PC-3 (cell line): ENCODE data around the gene BAIAP2. TPM values are rescaled to one million over a fixed set of nuclear protein-coding genes. Genes with fewer than 3 reads are reported as not detected.
"Not testable (repeated sequence)": the region's sequence is repeated elsewhere in the genome, so short reads cannot be mapped to it uniquely, and the experiment has no call there.

ENCODE experiments used
- ATAC-seq: fragments of 200-7000 bp; cut with Tn5 transposase; 2 replicates; pipeline ENCODE4 v1.9.1; 2020; ENCODE audit warnings: mild to moderate bottlenecking, moderate library complexity
- BruUV-seq: library from RNA; stranded (reverse); fragments of 400-500 nt; replicated peaks from 2 replicates; lab custom pipeline; 2021; lab: Mats Ljungman, UMichigan
- CTCF ChIA-PET: fragments of 300-600 bp; sonication (Branson Sonifier 250); formaldehyde crosslinking; loops from one replicate; lab custom pipeline; 2022; ENCODE audit warnings: antibody characterized with exemption; lab: Charles Lee
- POLR2A ChIA-PET: fragments of 300-600 bp; sonication (Branson Sonifier 250); formaldehyde crosslinking; loops from one replicate; lab custom pipeline; 2022; ENCODE audit warnings: antibody characterized with exemption; ENCODE audit not compliant: unreplicated experiment; lab: Charles Lee
- DNase-seq: peaks from one replicate; pipeline ENCODE4 v3.0.0-alpha.2; 2015
- H2AFZ ChIP-seq: fragments of 300-600 bp; sonication (generic); 2 replicates; pipeline ENCODE4 v1.6.0; 2016; ENCODE audit warnings: antibody characterized with exemption, low read length
- H3F3A ChIP-seq: fragments of 300-600 bp; sonication (generic); one replicate; pipeline ENCODE4 v1.6.0; 2017; ENCODE audit warnings: antibody characterized with exemption, low read length, control low read depth, mild to moderate bottlenecking; ENCODE audit not compliant: unreplicated experiment
- H3K27ac ChIP-seq: fragments of 300-600 bp; sonication (generic); 2 replicates; pipeline ENCODE4 v1.5.1; 2016; ENCODE audit warnings: mild to moderate bottlenecking, low read length
- H3K27me3 ChIP-seq: fragments of 300-600 bp; sonication (generic); 2 replicates; pipeline ENCODE4 v1.6.1; 2016; ENCODE audit warnings: low read length, mixed read lengths
- H3K36me3 ChIP-seq: fragments of 300-600 bp; sonication (generic); 2 replicates; pipeline ENCODE4 v1.6.1; 2016; ENCODE audit warnings: low read depth, mixed run types, low read length, mixed read lengths
- H3K4me1 ChIP-seq: fragments of 300-600 bp; sonication (generic); 2 replicates; pipeline ENCODE4 v1.5.1; 2016; ENCODE audit warnings: low read length; ENCODE audit not compliant: insufficient read depth
- H3K4me2 ChIP-seq: fragments of 300-600 bp; sonication (generic); 2 replicates; pipeline ENCODE4 v1.6.0; 2016; ENCODE audit warnings: low read length
- H3K4me3 ChIP-seq: fragments of 300-600 bp; sonication (generic); 2 replicates; pipeline ENCODE4 v1.5.1; 2016; ENCODE audit warnings: mild to moderate bottlenecking, low read length, mixed read lengths
- H3K79me2 ChIP-seq: fragments of 300-600 bp; sonication (generic); 2 replicates; pipeline ENCODE4 v1.6.1; 2017; ENCODE audit warnings: low read length, mixed read lengths
- H3K9ac ChIP-seq: fragments of 300-600 bp; sonication (generic); 2 replicates; pipeline ENCODE4 v1.6.0; 2016; ENCODE audit warnings: mild to moderate bottlenecking, low read length
- H3K9me2 ChIP-seq: fragments of 300-600 bp; sonication (generic); replicated peaks from 2 replicates; pipeline ENCODE4 v1.6.1; 2016; ENCODE audit warnings: mixed run types, low read length, mixed read lengths
- H3K9me3 ChIP-seq: fragments of 300-600 bp; sonication (generic); 2 replicates; pipeline ENCODE4 v1.6.1; 2016; ENCODE audit warnings: low read length, mixed read lengths
- H4K20me1 ChIP-seq: fragments of 300-600 bp; sonication (generic); 2 replicates; pipeline ENCODE4 v1.6.1; 2016; ENCODE audit warnings: low read length, mixed read lengths
- EZH2 ChIP-seq: fragments of 300-600 bp; sonication (generic); IDR thresholded peaks from one replicate; pipeline ENCODE4 v1.6.1; 2017; ENCODE audit warnings: antibody characterized with exemption, mild to moderate bottlenecking, low read length; ENCODE audit not compliant: unreplicated experiment
- EZH2phosphoT487 ChIP-seq: fragments of 300-600 bp; sonication (generic); IDR thresholded peaks from 2 replicates; pipeline ENCODE4 v1.6.1; 2018; ENCODE audit warnings: mild to moderate bottlenecking, antibody characterized with exemption, low read length, borderline replicate concordance
- intact Hi-C: fragments of 100-400 bp; cut with micrococcal nuclease; formaldehyde crosslinking; loops from 2 replicates; pipeline ENCODE4 v1.9.0; 2023
- total RNA-seq: library from RNA; depleted of rRNA; stranded (reverse); fragments of >200 nt; gene quantifications from 2 replicates; pipeline ENCODE4 v1.2.3, GENCODE V29; 2014
- TF ChIP-seq, protein P1 (sequence below): fragments of 300-600 bp; sonication (generic); conservative IDR thresholded peaks from 2 replicates; pipeline ENCODE4 v1.5.1; 2017; ENCODE audit warnings: antibody characterized with exemption, low read depth, mild to moderate bottlenecking, low read length

BAIAP2 gene
- total RNA-seq, 1 experiment from 2014 or later = 56.9 TPM

DNA sequence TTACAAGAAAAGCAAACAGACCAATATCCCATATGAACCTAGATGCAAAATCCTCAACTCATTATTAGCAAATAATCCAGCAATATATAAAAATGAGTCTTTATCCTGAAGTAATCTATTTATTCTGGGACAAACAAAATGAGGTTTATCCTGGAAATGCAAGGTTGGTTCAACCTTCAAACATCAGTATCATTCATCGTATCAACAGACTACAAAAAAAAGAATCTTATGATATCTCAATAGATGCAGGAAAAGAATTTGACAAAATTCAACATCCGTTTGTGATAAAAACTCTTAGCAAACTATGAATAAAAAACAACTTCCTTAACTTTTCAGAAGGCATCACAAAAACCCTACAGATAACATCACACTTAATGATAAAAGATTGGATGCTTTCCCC is 18.4 kb upstream of the BAIAP2 start:
- H3F3A ChIP-seq = no peaks in the 10 kb centered on the region
- TF ChIP-seq EZH2 (no peak), EZH2phosphoT487 (no peak)
- TF ChIP-seq, protein P1, sequence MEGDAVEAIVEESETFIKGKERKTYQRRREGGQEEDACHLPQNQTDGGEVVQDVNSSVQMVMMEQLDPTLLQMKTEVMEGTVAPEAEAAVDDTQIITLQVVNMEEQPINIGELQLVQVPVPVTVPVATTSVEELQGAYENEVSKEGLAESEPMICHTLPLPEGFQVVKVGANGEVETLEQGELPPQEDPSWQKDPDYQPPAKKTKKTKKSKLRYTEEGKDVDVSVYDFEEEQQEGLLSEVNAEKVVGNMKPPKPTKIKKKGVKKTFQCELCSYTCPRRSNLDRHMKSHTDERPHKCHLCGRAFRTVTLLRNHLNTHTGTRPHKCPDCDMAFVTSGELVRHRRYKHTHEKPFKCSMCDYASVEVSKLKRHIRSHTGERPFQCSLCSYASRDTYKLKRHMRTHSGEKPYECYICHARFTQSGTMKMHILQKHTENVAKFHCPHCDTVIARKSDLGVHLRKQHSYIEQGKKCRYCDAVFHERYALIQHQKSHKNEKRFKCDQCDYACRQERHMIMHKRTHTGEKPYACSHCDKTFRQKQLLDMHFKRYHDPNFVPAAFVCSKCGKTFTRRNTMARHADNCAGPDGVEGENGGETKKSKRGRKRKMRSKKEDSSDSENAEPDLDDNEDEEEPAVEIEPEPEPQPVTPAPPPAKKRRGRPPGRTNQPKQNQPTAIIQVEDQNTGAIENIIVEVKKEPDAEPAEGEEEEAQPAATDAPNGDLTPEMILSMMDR = no peak
- H3K9me3 ChIP-seq = 0 out of 2 replicates have a peak, but pooled peaks cover 7% of the 10 kb centered on the region
- no peaks in the 10 kb centered on the region for H3K9me2 ChIP-seq
- no peaks in the 10 kb centered on the region for H3K36me3 ChIP-seq
- H3K27me3 ChIP-seq = no peaks in the 10 kb centered on the region
- no peak overlapping the region for H3K4me2 ChIP-seq
- POLR2A ChIA-PET = no interaction called here
- CTCF ChIA-PET = no interaction called here
- BruUV-seq = no TSS peak
- intact Hi-C loops = no loop called here
- H4K20me1 ChIP-seq = no peaks in the 10 kb centered on the region
- no peak overlapping the region for H3K4me3 ChIP-seq
- H3K9ac ChIP-seq = no peak overlapping the region
- ATAC-seq = no peak
- H3K27ac ChIP-seq = no peak overlapping the region
- no peak overlapping the region for H2AFZ ChIP-seq
- no peaks in the 10 kb centered on the region; the same call in 1 of the 2 replicates for H3K4me1 ChIP-seq
- H3K79me2 ChIP-seq = no peaks in the 10 kb centered on the region
- no peak for DNase-seq

DNA sequence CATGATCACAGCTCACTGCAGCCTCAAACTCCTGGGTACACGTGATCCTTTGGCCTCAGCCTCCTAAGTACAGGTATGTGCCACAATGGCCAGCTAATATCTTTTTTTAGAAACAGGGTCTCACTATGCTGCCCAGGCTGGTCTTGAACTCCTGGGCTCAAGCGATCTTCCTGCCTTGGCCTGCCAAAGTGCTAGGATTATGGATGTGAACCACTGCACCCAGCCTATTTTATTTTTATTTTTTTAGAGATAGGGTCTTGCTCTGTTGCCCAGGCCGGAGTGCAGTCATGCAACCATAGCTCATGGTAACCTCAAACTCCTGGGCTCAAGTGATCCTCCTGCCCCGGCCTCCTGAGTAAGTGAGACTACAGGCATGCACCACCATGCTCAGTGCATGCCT is 17.6 kb upstream of the BAIAP2 start:
- H3K27ac ChIP-seq, POLR2A ChIA-PET, H3K4me3 ChIP-seq, H3K36me3 ChIP-seq, H3K79me2 ChIP-seq, DNase-seq, ATAC-seq, H4K20me1 ChIP-seq, BruUV-seq, H2AFZ ChIP-seq, H3K9me3 ChIP-seq, H3K4me2 ChIP-seq, CTCF ChIA-PET, H3K9ac ChIP-seq, H3F3A ChIP-seq, intact Hi-C loops, H3K4me1 ChIP-seq, H3K27me3 ChIP-seq, H3K9me2 ChIP-seq: not testable (repeated sequence)

DNA sequence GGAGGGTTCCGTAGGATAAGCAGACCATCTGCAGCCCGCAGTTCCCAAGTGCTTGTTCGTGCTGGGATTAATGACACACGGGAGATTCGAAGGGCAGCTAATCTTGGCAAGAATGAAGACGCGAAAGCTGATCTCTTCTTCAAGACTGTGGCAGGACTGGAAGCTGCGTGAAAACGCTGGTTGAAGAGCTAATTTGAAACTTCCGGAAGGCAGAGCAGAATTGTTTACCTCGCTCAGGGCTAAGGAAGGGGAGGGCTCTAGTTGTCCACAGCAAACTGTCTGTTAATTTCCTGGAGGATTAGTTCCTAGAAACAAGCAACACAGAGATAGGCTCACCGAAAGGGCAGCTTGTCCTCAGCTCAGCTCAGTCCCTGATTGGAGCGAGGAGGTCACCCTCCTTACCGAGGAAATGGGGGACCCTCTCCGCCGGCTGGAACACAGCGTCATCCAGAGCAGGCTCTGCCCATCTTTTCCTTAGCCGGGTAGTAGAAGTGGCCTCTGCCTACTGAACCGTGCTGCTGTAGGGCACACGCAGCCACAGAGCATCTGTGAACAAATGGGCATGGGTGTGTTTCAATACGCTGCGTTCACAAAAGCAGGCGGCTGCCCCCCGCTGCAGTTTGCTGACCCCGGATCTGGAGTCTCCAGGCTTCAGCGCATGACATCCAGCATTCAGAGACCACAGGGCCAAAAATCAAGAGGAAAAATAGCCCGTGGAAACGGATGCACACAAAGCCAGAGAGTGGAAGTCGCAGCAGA is 16.7 kb upstream of the BAIAP2 start:
- ChIA-PET POLR2A (interaction anchor here (0.6 kb wide), 1 partner anchor 45 kb away, joined by 3 read pairs; no protein-coding TSS in a partner anchor), CTCF (no interaction called here)
- Histone ChIP-seq H3F3A (no peaks in the 10 kb centered on the region), H3K79me2 (no peaks in the 10 kb centered on the region), H3K9me3 (0 out of 2 replicates have a peak, but pooled peaks cover 7% of the 10 kb centered on the region), H2AFZ (peak overlapping the region; percentile 38), H3K4me2 (peak overlapping the region; percentile 38), H3K9ac (no peak overlapping the region), H3K9me2 (no peaks in the 10 kb centered on the region), H3K4me1 (peaks cover 3% of the 10 kb centered on the region; the same call in 1 of the 2 replicates), H3K4me3 (peak overlapping the region; percentile 4; the same call in 1 of the 2 replicates), H3K27me3 (no peaks in the 10 kb centered on the region), H4K20me1 (no peaks in the 10 kb centered on the region), H3K27ac (no peak overlapping the region), H3K36me3 (no peaks in the 10 kb centered on the region)
- peak; percentile 41 for DNase-seq
- peak; percentile 80 for ATAC-seq
- TF ChIP-seq EZH2phosphoT487 (no peak), EZH2 (no peak)
- TF ChIP-seq, protein P1 = no peak
- intact Hi-C loops = no loop called here
- no TSS peak for BruUV-seq
